Measurements from ENCODE around the gene COPA. TPM values are rescaled to one million over a fixed set of nuclear protein-coding genes. Genes with fewer than 3 reads are reported as not detected.
"Not testable (repeated sequence)": the region's sequence is repeated elsewhere in the genome, so short reads cannot be mapped to it uniquely, and the experiment has no call there.

Gene COPA
- polyA plus RNA-seq, 1 of the 3 experiments (the other 2 are of a cell fraction), result 91.4 TPM

DNA sequence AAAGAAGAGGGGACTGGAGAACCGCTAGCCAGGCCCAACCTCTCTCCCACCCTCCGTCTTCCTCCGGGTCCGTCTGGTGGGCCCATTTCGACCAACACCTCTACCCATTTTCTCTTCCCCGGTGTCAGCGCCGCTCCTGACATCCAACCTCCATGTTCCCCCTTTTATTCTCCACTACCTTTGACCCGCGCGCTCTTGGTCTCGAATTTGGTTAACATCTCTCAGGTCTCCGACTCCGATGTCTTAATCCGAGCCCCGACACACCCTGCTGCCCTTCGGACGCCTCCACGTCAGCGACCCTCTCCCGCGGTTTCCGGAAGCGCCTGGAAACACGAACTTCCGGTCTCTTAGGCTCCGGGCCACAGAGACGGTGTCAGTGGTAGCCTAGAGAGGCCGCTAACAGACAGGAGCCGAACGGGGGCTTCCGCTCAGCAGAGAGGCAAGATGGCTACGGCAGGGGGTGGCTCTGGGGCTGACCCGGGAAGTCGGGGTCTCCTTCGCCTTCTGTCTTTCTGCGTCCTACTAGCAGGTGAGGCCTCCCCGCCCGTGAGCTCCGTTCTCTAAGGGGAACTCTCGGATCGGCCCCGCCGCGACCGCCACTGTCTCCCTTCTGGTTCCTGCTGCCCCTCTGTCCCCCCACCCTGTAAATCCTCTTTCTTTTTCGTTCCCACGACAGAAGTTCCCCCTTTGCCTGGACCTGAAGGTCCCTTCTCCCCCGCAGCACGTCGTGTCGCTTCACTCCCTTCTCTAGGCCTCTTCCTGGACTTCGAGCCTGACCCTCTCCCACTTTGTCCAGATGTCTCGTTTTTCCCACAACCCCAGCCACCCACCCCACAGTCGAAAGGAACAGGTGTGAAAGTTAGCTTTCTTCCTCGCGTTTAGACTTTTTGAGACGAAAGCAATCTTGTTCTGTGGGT, at the start of gene COPA, which contains the start of gene NCSTN (continued):
- TF ChIP-seq TEAD4 (IDR thresholded peaks at IDR 0.05; ENCODE audit: borderline replicate concordance, insufficient read depth) (no peak), EZH2phosphoT487 (IDR thresholded peaks at IDR 0.05; ENCODE audit: borderline replicate concordance, low read depth) (no peak), FOXJ3 (CRISPR knock-in tag; IDR thresholded peaks at IDR 0.05) (no peak), NFIC (IDR thresholded peaks at IDR 0.05; ENCODE audit: borderline replicate concordance) (no peak), EP300 (IDR thresholded peaks at IDR 0.05; ENCODE audit: borderline replicate concordance in 1 of 2, low read depth in 1 of 2, low read length in 1 of 2) (0 out of 4 replicates have a peak, but pooled peaks of 1 of the 2 experiments have one; percentile 23), RCOR1 (IDR thresholded peaks at IDR 0.05; ENCODE audit: low read length) (no peak), RFX5 (IDR thresholded peaks at IDR 0.05; ENCODE audit: low read length) (no peak), CHD2 (IDR thresholded peaks at IDR 0.05; ENCODE audit: low read length, partially characterized antibody) (peak; percentile 20), RXRA (IDR thresholded peaks at IDR 0.05; ENCODE audit: borderline replicate concordance, low read depth) (no peak), ELF1 (IDR thresholded peaks at IDR 0.05) (peak; percentile 93), POLR2AphosphoS5 (IDR thresholded peaks at IDR 0.05; ENCODE audit: low read depth, low read length) (peak; percentile 95)
- TF ChIP-seq, protein P1, sequence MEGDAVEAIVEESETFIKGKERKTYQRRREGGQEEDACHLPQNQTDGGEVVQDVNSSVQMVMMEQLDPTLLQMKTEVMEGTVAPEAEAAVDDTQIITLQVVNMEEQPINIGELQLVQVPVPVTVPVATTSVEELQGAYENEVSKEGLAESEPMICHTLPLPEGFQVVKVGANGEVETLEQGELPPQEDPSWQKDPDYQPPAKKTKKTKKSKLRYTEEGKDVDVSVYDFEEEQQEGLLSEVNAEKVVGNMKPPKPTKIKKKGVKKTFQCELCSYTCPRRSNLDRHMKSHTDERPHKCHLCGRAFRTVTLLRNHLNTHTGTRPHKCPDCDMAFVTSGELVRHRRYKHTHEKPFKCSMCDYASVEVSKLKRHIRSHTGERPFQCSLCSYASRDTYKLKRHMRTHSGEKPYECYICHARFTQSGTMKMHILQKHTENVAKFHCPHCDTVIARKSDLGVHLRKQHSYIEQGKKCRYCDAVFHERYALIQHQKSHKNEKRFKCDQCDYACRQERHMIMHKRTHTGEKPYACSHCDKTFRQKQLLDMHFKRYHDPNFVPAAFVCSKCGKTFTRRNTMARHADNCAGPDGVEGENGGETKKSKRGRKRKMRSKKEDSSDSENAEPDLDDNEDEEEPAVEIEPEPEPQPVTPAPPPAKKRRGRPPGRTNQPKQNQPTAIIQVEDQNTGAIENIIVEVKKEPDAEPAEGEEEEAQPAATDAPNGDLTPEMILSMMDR (IDR thresholded peaks at IDR 0.05), result no peak

- DNase-seq; H3K9ac ChIP-seq; H3F3A ChIP-seq (replicated peaks; ENCODE audit: insufficient read depth); H3K4me3 ChIP-seq (ENCODE audit: low read depth in 2 of 2, low read length in 1 of 2); H3K36me3 ChIP-seq (replicated peaks in 1 of 2; ENCODE audit: control insufficient read depth in 1 of 2, insufficient read depth in 2 of 2, low read length in 1 of 2); H3K4me2 ChIP-seq; H4K20me1 ChIP-seq (ENCODE audit: insufficient read depth); H3K79me2 ChIP-seq (ENCODE audit: insufficient read depth); H2AFZ ChIP-seq (ENCODE audit: low read depth); H3K27me3 ChIP-seq (ENCODE audit: insufficient read depth); H3K4me1 ChIP-seq (ENCODE audit: control insufficient read depth in 1 of 2, insufficient read depth in 2 of 2, low read depth in 1 of 2, low read length in 1 of 2); H3K27ac ChIP-seq (ENCODE audit: low read depth in 2 of 2, low read length in 1 of 2); POLR2A ChIA-PET; H3K9me2 ChIP-seq; H3K9me3 ChIP-seq: not testable (repeated sequence)
- CTCF ChIA-PET, result interaction anchor here (1.4 kb wide), 1 partner anchor 28 kb away, joined by 5 read pairs; no protein-coding TSS in a partner anchor
- 4% methylated on average over 4 of the region's 4 CpGs for WGBS (ENCODE audit: low lambda C conversion rate)
Observed at GRCh38 chr1:160388406-160388805, 45.4 kb upstream of the COPA start.

DNA sequence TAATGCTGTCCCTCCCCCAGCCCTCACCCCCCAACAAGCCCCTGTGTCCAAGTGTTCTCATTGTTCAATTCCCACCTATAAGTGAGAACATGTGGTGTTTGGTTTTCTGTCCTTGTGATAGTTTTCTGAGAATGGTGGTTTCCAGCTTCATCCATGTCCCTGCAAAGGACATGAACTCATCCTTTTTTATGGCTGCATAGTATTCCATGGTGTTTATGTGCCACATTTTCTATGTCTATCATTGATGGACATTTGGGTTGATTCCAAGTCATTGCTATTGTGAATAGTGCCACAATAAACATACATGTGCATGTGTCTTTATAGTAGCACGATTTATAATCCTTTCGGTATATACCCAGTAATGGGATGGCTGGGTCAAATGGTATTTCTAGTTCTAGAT, 41.8 kb upstream of the COPA start:
- H3K4me2 ChIP-seq; H3K36me3 ChIP-seq (replicated peaks in 1 of 2; ENCODE audit: control insufficient read depth in 1 of 2, insufficient read depth in 2 of 2, low read length in 1 of 2); CTCF ChIA-PET; DNase-seq; H3F3A ChIP-seq (replicated peaks; ENCODE audit: insufficient read depth); H3K4me1 ChIP-seq (ENCODE audit: control insufficient read depth in 1 of 2, insufficient read depth in 2 of 2, low read depth in 1 of 2, low read length in 1 of 2); H3K9me3 ChIP-seq; H3K27me3 ChIP-seq (ENCODE audit: insufficient read depth); H3K9ac ChIP-seq; H3K9me2 ChIP-seq; H4K20me1 ChIP-seq (ENCODE audit: insufficient read depth); H3K4me3 ChIP-seq (ENCODE audit: low read depth in 2 of 2, low read length in 1 of 2); POLR2A ChIA-PET; H2AFZ ChIP-seq (ENCODE audit: low read depth); H3K27ac ChIP-seq (ENCODE audit: low read depth in 2 of 2, low read length in 1 of 2); H3K79me2 ChIP-seq (ENCODE audit: insufficient read depth): not testable (repeated sequence)
- 82% methylated on average over 2 of the region's 2 CpGs for WGBS (ENCODE audit: low lambda C conversion rate)
